ENCODE results near the gene ZP1.

The ZP1 gene

DNA sequence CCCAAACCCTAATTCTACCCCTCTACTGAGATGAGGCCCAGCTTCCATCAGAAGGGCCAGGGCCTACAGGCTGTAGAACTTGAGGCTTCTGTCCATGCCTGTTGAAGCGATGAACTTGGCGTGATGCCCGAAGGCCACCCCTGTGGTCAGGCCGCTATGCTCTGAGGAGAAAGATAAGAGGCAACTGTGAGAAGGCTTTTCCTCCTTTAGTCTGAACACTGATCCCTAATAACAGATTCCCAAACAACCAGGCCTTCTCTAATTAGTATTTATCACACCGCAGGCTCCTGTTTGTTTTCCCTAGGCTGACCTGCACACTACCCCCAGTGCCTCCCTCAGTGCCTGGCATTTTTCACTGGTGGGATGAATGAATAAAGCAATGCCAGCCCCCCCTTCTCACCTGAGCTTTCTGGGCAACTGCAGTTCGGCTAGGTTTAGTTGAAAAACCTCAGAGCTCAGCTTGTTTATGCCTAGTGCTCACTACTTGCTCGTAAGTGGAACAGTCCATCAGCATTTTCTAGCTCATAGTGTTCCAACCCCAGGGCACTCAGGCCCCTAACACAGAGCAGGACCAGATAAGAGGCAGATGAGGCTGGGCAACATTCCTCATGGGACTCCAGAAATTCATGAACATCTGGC, 23.9 kb downstream of the ZP1 start:
- Histone ChIP-seq H3K4me3 (ENCODE audit: low read depth in 1 of 2, low read length in 2 of 2) (no peak overlapping the region), H3K9me3 (ENCODE audit: control insufficient read depth in 1 of 2, low read length in 2 of 2) (no peaks in the 10 kb centered on the region), H3K27ac (ENCODE audit: low read length) (no peak overlapping the region), H3K4me1 (ENCODE audit: control insufficient read depth in 1 of 2, insufficient read depth in 2 of 2, low read length in 2 of 2) (peaks cover 0 to 3% of the 10 kb centered on the region in 2 donors), H3K36me3 (ENCODE audit: control insufficient read depth in 1 of 2, insufficient read depth in 2 of 2, low read length in 2 of 2) (peaks cover 29 to 45% of the 10 kb centered on the region in 2 donors), H3K27me3 (ENCODE audit: low read depth, low read length) (no peaks in the 10 kb centered on the region)

DNA sequence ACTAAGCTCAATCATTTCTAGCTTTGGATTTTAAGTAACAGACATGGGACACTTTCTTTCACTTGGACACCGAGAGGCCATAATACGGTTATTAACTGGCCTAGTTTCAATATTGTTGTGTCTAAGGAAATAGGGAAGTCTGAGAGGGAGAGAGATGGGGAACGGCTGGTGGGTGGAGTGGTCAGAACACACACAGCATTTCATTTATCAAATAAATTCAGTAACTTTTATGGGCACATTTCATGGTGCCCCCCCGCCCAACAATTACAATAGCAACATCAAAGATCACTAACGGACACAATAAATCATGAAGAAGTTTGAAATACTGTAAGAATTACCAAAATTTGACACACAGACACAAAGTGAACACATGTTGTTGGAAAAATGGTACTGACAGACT, 28.3 kb downstream of the ZP1 start:
- H3K4me3 ChIP-seq (ENCODE audit: low read depth in 1 of 2, low read length in 2 of 2), result no peak overlapping the region
- no peak overlapping the region for H3K27ac ChIP-seq (ENCODE audit: low read length)
- no peaks in the 10 kb centered on the region for H3K9me3 ChIP-seq (ENCODE audit: control insufficient read depth in 1 of 2, low read length in 2 of 2)
- H3K27me3 ChIP-seq (ENCODE audit: low read depth, low read length), result no peaks in the 10 kb centered on the region
- H3K36me3 ChIP-seq (ENCODE audit: control insufficient read depth in 1 of 2, insufficient read depth in 2 of 2, low read length in 2 of 2), result peaks cover 61 to 73% of the 10 kb centered on the region in 2 donors
- H3K4me1 ChIP-seq (ENCODE audit: control insufficient read depth in 1 of 2, insufficient read depth in 2 of 2, low read length in 2 of 2), result peaks cover 0 to 1% of the 10 kb centered on the region in 2 donors

DNA sequence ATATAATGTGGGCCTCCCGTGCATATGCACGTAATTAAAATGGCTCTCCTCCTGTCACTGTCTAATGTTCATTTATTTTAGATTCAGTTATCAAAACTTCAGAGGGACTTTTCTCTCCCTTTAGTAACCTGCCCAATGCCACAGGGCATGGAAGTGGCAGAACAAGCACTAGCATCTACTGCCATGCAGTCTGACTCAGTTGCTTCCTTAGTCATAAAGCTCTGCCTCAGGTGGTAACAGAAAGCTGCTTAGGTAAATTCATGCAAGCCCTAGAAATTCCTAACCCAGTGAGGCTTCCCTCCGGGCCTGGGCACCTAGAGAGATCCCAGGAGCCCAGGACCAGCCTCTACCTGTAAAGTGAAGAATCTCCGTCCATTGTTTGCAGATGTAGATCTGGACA, 30.2 kb downstream of the ZP1 start:
- Histone ChIP-seq H3K9me3 (ENCODE audit: control insufficient read depth in 1 of 2, low read length in 2 of 2) (no peaks in the 10 kb centered on the region), H3K27me3 (ENCODE audit: low read depth, low read length) (no peaks in the 10 kb centered on the region), H3K36me3 (ENCODE audit: control insufficient read depth in 1 of 2, insufficient read depth in 2 of 2, low read length in 2 of 2) (peaks cover 69 to 77% of the 10 kb centered on the region in 2 donors), H3K4me3 (ENCODE audit: low read depth in 1 of 2, low read length in 2 of 2) (no peak overlapping the region), H3K27ac (ENCODE audit: low read length) (no peak overlapping the region), H3K4me1 (ENCODE audit: control insufficient read depth in 1 of 2, insufficient read depth in 2 of 2, low read length in 2 of 2) (no peaks in the 10 kb centered on the region)

DNA sequence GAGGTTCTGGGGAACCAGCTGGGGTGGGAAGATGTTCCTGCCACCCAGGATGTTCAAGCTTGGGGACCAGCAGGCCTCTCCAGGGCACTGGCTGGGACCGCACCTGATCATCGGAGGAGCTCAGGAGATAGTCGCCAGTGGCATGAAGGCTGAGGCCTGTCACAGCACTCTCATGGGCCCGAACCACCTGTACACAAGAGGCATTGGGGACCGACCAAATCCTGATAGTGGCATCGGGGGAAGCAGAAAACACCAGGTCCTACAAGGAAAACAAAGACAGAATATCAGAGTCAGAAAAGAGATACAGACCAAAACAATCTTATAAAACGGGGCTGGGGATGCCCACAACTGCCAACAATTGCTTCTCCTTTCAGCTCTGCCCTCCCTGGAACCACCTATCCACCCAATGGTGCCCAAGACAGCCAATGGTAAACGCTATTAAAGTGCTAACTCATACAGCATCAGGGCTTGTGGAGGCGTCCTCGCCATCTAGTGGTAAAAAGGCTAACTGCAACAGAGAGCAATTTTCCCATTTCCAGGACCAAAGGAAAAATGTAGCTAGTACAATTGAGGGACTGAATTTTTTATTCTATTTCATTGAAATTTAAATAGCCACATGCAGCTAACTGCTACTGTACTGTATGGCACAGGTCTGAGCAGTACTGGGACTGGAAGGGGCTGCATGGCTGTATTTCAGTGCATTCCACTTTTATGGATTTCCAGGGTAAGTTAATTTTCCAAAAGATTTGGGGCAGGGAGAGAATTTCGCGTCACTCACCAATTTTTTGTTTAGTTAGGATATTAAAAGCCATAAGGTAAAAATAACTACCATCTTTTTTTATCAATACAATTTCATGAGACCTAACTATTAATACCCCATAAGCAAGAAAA, 31.9 kb downstream of the ZP1 start:
- H3K36me3 ChIP-seq (ENCODE audit: control insufficient read depth in 1 of 2, insufficient read depth in 2 of 2, low read length in 2 of 2), result peaks cover 69 to 78% of the 10 kb centered on the region in 2 donors
- no peak overlapping the region for H3K27ac ChIP-seq (ENCODE audit: low read length)
- no peaks in the 10 kb centered on the region for H3K9me3 ChIP-seq (ENCODE audit: control insufficient read depth in 1 of 2, low read length in 2 of 2)
- no peaks in the 10 kb centered on the region for H3K27me3 ChIP-seq (ENCODE audit: low read depth, low read length)
- no peak overlapping the region for H3K4me3 ChIP-seq (ENCODE audit: low read depth in 1 of 2, low read length in 2 of 2)
- H3K4me1 ChIP-seq (ENCODE audit: control insufficient read depth in 1 of 2, insufficient read depth in 2 of 2, low read length in 2 of 2), result peaks cover 2 to 5% of the 10 kb centered on the region in 2 donors

DNA sequence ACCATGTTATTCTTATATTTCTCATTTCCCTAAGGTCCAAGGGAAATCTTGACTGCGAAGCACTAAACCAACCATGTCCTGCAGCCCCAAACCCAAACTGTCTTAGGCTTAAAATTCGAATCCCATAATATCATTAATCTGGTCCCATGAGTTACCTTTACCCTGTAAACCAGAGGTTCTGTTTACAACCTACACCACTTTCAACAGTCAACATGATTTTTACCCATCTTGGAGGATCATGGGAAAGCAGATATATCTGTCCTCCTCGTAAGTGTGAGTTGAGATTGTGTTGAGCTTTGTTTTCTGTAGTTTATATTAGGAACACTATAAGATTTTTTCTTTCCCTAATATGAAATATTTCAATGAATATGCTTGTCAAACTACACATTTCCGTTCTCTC, 32.6 kb downstream of the ZP1 start:
- no peaks in the 10 kb centered on the region for H3K27me3 ChIP-seq (ENCODE audit: low read depth, low read length)

DNA sequence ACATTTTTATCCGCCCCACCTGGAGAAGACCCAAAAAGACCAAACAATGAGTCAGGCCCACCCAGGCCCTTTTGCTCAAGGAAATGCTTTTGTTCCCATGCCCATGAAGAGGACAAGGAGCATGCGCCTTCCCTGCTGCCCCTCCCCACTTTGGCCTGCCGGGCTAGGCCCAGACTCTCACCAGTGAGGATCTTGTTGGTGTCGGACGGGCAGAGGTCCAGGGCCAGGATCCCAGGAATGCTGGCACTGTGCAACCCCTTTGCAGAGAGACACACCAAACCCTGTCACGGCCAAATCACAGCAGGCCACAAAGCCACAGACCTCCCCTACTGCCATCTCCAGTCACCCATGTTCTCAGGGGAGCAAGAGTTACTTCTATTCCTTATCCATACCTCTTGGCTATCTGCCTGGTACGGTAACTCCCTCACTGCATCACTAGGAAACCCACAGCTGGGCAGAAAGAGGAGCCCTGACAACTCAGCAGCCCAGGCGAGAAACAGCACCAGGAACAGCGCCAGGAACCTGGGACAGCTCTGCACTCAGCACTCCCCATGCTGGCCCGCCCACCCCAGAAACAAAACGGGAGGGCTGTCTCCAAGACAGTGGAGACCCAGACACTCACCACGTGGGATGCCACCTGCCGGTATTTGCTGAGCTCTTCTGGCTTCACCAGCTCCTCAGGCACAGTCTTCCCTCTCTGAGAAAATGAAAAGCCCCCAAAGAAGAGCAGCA, 33.5 kb downstream of the ZP1 start:
- H3K4me1 ChIP-seq (ENCODE audit: control insufficient read depth in 1 of 2, insufficient read depth in 2 of 2, low read length in 2 of 2), result peaks cover 17% of the 10 kb centered on the region in 2 donors
- H3K27me3 ChIP-seq (ENCODE audit: low read depth, low read length), result no peaks in the 10 kb centered on the region
- no peak overlapping the region for H3K27ac ChIP-seq (ENCODE audit: low read length)
- no peak overlapping the region for H3K4me3 ChIP-seq (ENCODE audit: low read depth in 1 of 2, low read length in 2 of 2)
- no peaks in the 10 kb centered on the region for H3K9me3 ChIP-seq (ENCODE audit: control insufficient read depth in 1 of 2, low read length in 2 of 2)
- peaks cover 67 to 69% of the 10 kb centered on the region in 2 donors for H3K36me3 ChIP-seq (ENCODE audit: control insufficient read depth in 1 of 2, insufficient read depth in 2 of 2, low read length in 2 of 2)

More for the DNA sequence above, 32.6 kb downstream of the ZP1 start:
- Histone ChIP-seq H3K36me3 (ENCODE audit: control insufficient read depth in 1 of 2, insufficient read depth in 2 of 2, low read length in 2 of 2) (peaks cover 69 to 73% of the 10 kb centered on the region in 2 donors), H3K27ac (ENCODE audit: low read length) (no peak overlapping the region), H3K9me3 (ENCODE audit: control insufficient read depth in 1 of 2, low read length in 2 of 2) (no peaks in the 10 kb centered on the region), H3K4me1 (ENCODE audit: control insufficient read depth in 1 of 2, insufficient read depth in 2 of 2, low read length in 2 of 2) (peaks cover 8 to 11% of the 10 kb centered on the region in 2 donors), H3K4me3 (ENCODE audit: low read depth in 1 of 2, low read length in 2 of 2) (no peak overlapping the region)

DNA sequence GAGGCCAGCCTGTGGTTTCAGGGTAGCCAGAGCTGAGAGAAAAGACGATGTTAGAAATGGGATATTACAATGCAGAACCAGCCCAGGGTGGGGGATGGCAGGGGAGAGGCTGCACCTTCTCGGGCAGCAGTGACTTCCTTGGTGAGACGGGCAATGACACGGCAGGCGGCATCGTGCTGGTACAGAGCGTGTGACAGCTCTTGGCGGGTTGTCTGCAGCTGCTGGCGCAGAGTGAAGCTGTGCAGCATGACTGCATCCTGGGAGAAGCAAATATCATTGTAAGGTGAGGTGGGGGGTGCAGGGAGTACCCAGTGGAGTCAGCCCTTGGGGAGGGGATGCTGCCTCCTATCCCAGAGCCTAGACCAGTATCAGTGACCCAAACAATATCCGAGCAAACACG, 35.3 kb downstream of the ZP1 start:
- H3K36me3 ChIP-seq (ENCODE audit: control insufficient read depth in 1 of 2, insufficient read depth in 2 of 2, low read length in 2 of 2), result peaks cover 54 to 59% of the 10 kb centered on the region in 2 donors
- no peak overlapping the region for H3K27ac ChIP-seq (ENCODE audit: low read length)
- H3K4me3 ChIP-seq (ENCODE audit: low read depth in 1 of 2, low read length in 2 of 2), result no peak overlapping the region
- H3K27me3 ChIP-seq (ENCODE audit: low read depth, low read length), result no peaks in the 10 kb centered on the region
- no peaks in the 10 kb centered on the region for H3K9me3 ChIP-seq (ENCODE audit: control insufficient read depth in 1 of 2, low read length in 2 of 2)
- peaks cover 22% of the 10 kb centered on the region in 2 donors for H3K4me1 ChIP-seq (ENCODE audit: control insufficient read depth in 1 of 2, insufficient read depth in 2 of 2, low read length in 2 of 2)

DNA sequence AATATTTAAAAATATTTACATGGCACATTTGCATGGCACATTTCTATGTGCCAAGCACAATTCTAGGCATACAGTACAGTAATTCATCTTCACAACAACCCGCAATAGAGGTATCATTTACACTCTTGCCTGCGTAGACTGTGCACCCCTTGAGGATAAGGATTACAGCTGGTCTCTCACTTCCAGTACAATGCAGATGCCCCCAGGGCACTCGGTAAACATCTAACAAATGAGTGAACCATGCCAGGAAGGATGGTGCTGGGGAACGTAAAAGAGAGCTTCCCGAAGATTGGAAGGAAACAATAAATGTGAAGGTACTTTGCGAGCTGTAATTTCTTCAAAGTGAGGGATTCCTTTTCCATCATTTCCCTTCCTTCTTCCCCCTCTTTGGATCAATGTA, 37.7 kb downstream of the ZP1 start:
- Histone ChIP-seq H3K4me1 (ENCODE audit: control insufficient read depth in 1 of 2, insufficient read depth in 2 of 2, low read length in 2 of 2) (peaks cover 22% of the 10 kb centered on the region in 2 donors), H3K9me3 (ENCODE audit: control insufficient read depth in 1 of 2, low read length in 2 of 2) (no peaks in the 10 kb centered on the region), H3K36me3 (ENCODE audit: control insufficient read depth in 1 of 2, insufficient read depth in 2 of 2, low read length in 2 of 2) (peaks cover 35 to 41% of the 10 kb centered on the region in 2 donors), H3K4me3 (ENCODE audit: low read depth in 1 of 2, low read length in 2 of 2) (peak overlapping the region; percentile 87 to 91), H3K27ac (ENCODE audit: low read length) (peak overlapping the region; percentile 77), H3K27me3 (ENCODE audit: low read depth, low read length) (no peaks in the 10 kb centered on the region)

DNA sequence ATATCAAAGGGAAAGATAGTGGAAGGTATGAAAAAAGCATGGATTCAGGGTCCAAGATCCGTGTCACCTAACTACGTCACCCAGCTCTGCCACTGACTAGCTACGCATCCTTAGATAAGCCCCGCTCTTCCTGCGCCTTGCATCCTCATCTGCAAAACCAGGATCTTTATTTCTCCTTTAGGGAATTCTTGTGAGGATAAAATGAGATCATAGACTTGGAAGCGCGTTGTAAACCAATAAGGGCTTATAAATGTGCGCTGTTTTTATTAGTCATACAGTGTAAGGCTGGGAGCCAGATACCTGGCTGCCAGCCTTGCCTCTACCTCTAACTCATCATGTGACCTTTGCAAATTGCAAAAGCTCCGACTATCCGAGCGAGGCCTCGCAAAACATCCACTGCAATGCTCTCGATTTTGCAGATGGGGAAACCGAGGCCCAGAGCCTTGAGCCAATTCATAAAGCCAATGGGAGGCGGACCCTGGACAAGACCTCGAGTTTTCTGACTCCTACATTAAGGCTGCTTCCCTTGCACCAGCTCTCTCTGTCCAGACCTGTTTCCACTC, 38.3 kb downstream of the ZP1 start:
- H3K36me3 ChIP-seq (ENCODE audit: control insufficient read depth in 1 of 2, insufficient read depth in 2 of 2, low read length in 2 of 2), result peaks cover 29 to 35% of the 10 kb centered on the region in 2 donors
- H3K4me1 ChIP-seq (ENCODE audit: control insufficient read depth in 1 of 2, insufficient read depth in 2 of 2, low read length in 2 of 2), result peaks cover 22% of the 10 kb centered on the region in 2 donors
- H3K9me3 ChIP-seq (ENCODE audit: control insufficient read depth in 1 of 2, low read length in 2 of 2), result no peaks in the 10 kb centered on the region
- peak overlapping the region; percentile 87 to 91 for H3K4me3 ChIP-seq (ENCODE audit: low read depth in 1 of 2, low read length in 2 of 2)
- peak overlapping the region; percentile 77 for H3K27ac ChIP-seq (ENCODE audit: low read length)
- H3K27me3 ChIP-seq (ENCODE audit: low read depth, low read length), result no peaks in the 10 kb centered on the region

DNA sequence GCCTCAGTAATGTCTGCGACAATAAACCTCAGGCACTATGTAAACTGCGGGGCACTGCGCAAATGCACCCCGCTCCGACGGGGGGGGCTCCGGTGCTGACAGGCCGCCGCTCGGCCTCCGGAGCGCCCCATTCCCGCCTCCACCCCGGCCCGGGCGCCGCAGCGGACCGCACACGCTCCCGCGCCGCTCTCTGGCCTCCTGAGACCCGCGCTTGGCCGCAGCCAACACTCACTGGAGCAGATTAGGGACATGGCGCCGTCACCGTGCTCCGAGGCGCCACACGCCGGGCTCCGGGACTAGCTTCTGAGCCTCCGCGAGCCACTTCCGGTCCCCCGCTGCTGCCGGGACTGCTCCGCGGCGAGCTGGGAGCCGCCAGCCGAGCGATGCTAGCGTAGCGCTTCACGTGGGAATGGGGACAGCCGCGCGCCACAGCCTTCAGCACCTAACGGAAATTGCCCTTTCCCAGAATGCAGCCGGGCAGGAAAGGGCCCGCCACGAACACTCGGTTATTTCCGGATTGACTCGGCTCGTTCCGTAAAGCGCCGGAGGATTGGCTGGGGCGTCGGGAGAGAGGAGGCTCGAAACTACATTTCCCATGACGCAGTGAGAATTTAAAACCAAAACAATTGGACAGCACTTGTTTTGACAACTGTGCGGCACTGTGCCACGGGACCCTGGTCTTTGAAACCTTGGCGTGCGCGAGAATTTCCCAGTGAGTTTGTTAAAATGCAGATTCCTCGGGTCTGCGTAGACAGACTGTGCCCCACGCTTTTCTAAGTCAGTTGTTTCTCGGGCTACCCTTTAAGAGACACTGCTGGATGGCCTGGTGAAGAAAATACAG, 39.0 kb downstream of the ZP1 start, which contains the start of gene PRPF19:
TSS of gene PRPF19 (minus strand) at position 454 of the 841 bp plus-strand sequence. CDS start at position 251, 203 bp downstream.
- Histone ChIP-seq H3K36me3 (ENCODE audit: control insufficient read depth in 1 of 2, insufficient read depth in 2 of 2, low read length in 2 of 2) (peaks cover 22 to 28% of the 10 kb centered on the region in 2 donors), H3K9me3 (ENCODE audit: control insufficient read depth in 1 of 2, low read length in 2 of 2) (no peaks in the 10 kb centered on the region), H3K27me3 (ENCODE audit: low read depth, low read length) (no peaks in the 10 kb centered on the region), H3K4me1 (ENCODE audit: control insufficient read depth in 1 of 2, insufficient read depth in 2 of 2, low read length in 2 of 2) (peaks cover 22% of the 10 kb centered on the region in 2 donors), H3K4me3 (ENCODE audit: low read depth in 1 of 2, low read length in 2 of 2) (peak within 1 kb of the TSS; percentile 87 to 91), H3K27ac (ENCODE audit: low read length) (peak within 1 kb of the TSS; percentile 77)
